HG03460 (cell line): ENCODE data around the gene ZNF672.
"Not testable (repeated sequence)": the region's sequence is repeated elsewhere in the genome, so short reads cannot be mapped to it uniquely, and the experiment has no call there.

Source experiments
- ATAC-seq: cut with Tn5 transposase; IDR thresholded peaks from one replicate; pipeline ENCODE4 v1.9.1; 2021; ENCODE audit not compliant: unreplicated experiment

Gene ZNF672

GRCh38 chr1:248812736-248813425, 25.1 kb upstream of the ZNF672 start:
- no peak for ATAC-seq

- no peak for ATAC-seq
Measured at GRCh38 chr1:248813546-248813945, 24.5 kb upstream of the ZNF672 start.

GRCh38 chr1:248814351-248814750, 23.7 kb upstream of the ZNF672 start:
- ATAC-seq, result no peak

GRCh38 chr1:248815407-248816034, 22.5 kb upstream of the ZNF672 start:
- ATAC-seq, result no peak

GRCh38 chr1:248816042-248816851, 21.8 kb upstream of the ZNF672 start:
- no peak for ATAC-seq

- no peak for ATAC-seq
Measured at GRCh38 chr1:248817065-248817464, 21.0 kb upstream of the ZNF672 start.

- no peak for ATAC-seq
Measured at GRCh38 chr1:248818505-248819374, 19.3 kb upstream of the ZNF672 start.

- no peak for ATAC-seq
Measured at GRCh38 chr1:248820041-248820585, 17.9 kb upstream of the ZNF672 start.

GRCh38 chr1:248821101-248821500, 16.9 kb upstream of the ZNF672 start:
- no peak for ATAC-seq

- no peak for ATAC-seq
Measured at GRCh38 chr1:248821641-248822040, 16.4 kb upstream of the ZNF672 start.

- no peak for ATAC-seq
Measured at GRCh38 chr1:248822148-248823032, 15.6 kb upstream of the ZNF672 start.

- no peak for ATAC-seq
Measured at GRCh38 chr1:248823517-248824001, 14.5 kb upstream of the ZNF672 start.

- no peak for ATAC-seq
Measured at GRCh38 chr1:248824301-248824700, 13.7 kb upstream of the ZNF672 start.

- no peak for ATAC-seq
Measured at GRCh38 chr1:248824701-248825100, 13.3 kb upstream of the ZNF672 start.

- ATAC-seq, result no peak
Measured at GRCh38 chr1:248825136-248825535, 12.9 kb upstream of the ZNF672 start.

GRCh38 chr1:248825573-248825908, 12.5 kb upstream of the ZNF672 start:
- peak; percentile 5 for ATAC-seq

- ATAC-seq, result peak; percentile 90
Measured at GRCh38 chr1:248825909-248826760, 11.9 kb upstream of the ZNF672 start, which contains the start of gene SH3BP5L. Gene SH3BP5L (minus strand): TSS chr1:248825915. CDS start chr1:248824935, 980 bp downstream.

GRCh38 chr1:248828845-248829244, 9.2 kb upstream of the ZNF672 start:
- no peak for ATAC-seq

- ATAC-seq, result not testable (repeated sequence)
Measured at GRCh38 chr1:248830718-248831017, 7.4 kb upstream of the ZNF672 start.
